HCT116 (cell line): ENCODE measurements around the gene KCNJ16.

Experiments
- CEBPB ChIP-seq: IDR thresholded peaks from 2 replicates; pipeline ENCODE4 v1.6.1; 2012; ENCODE audit warnings: low read depth
- CTCF ChIP-seq, 3 experiments: fragments of 200-600 bp in 1 of 3; sonication (generic) in 1 of 3; IDR thresholded peaks in 2 of 3; conservative IDR thresholded peaks in 1 of 3; 2 replicates each; pipeline ENCODE4 v1.5.1; 2012 to 2017; ENCODE audit warnings: low read depth in 2 of 3, low read length in 2 of 3, antibody characterized with exemption in 1 of 3, borderline replicate concordance in 1 of 3, control low read depth in 1 of 3, mild to moderate bottlenecking in 1 of 3, mixed read lengths in 1 of 3, mixed run types in 1 of 3, moderate library complexity in 1 of 3; ENCODE audit not compliant: insufficient read depth in 1 of 3
- EZH2 ChIP-seq: fragments of 200-600 bp; sonication (generic); IDR thresholded peaks from 2 replicates; pipeline ENCODE4 v1.6.1; 2017; ENCODE audit warnings: antibody characterized with exemption, mixed run types
- EZH2phosphoT487 ChIP-seq: fragments of 200-600 bp; IDR thresholded peaks from 2 replicates; pipeline ENCODE4 v1.6.1; 2018; ENCODE audit warnings: antibody characterized with exemption, borderline replicate concordance
- FOSL1 ChIP-seq: IDR thresholded peaks from 2 replicates; pipeline ENCODE4 v1.6.1; 2012; ENCODE audit warnings: low read depth
- POLR2A ChIP-seq: IDR thresholded peaks from 2 replicates; pipeline ENCODE4 v1.7.0; 2011; ENCODE audit warnings: borderline replicate concordance; ENCODE audit not compliant: insufficient read depth, insufficient read length; ENCODE audit errors: extremely low read depth
- POLR2AphosphoS5 ChIP-seq: IDR thresholded peaks from 2 replicates; pipeline ENCODE4 v1.6.1; 2011; ENCODE audit warnings: mild to moderate bottlenecking, low read depth, low read length, moderate library complexity
- SIN3A ChIP-seq: IDR thresholded peaks from 2 replicates; pipeline ENCODE4 v1.6.1; 2012; ENCODE audit warnings: low read depth
- YY1 ChIP-seq: IDR thresholded peaks from 2 replicates; pipeline ENCODE4 v1.6.1; 2011; ENCODE audit warnings: low read length, low read depth, moderate library complexity, mild to moderate bottlenecking; ENCODE audit not compliant: insufficient replicate concordance; ENCODE audit errors: extremely low read depth
- TF ChIP-seq, protein P1 (sequence below): IDR thresholded peaks from 2 replicates; pipeline ENCODE4 v1.6.1; 2012; ENCODE audit warnings: low read depth

GRCh38 chr17:70159980-70160379 is 85.0 kb downstream of the KCNJ16 start:
- TF ChIP-seq POLR2A (no peak), EZH2phosphoT487 (no peak), YY1 (no peak), CTCF (IDR thresholded peaks at IDR 0.05 in 2 of 3, conservative IDR thresholded peaks at IDR 0.05 in 1 of 3; ENCODE audit: borderline replicate concordance in 1 of 3, insufficient read depth in 1 of 3, low read depth in 2 of 3, low read length in 2 of 3) (no peak), EZH2 (no peak), POLR2AphosphoS5 (no peak), CEBPB (no peak), SIN3A (no peak), FOSL1 (no peak)
- TF ChIP-seq, protein P1, sequence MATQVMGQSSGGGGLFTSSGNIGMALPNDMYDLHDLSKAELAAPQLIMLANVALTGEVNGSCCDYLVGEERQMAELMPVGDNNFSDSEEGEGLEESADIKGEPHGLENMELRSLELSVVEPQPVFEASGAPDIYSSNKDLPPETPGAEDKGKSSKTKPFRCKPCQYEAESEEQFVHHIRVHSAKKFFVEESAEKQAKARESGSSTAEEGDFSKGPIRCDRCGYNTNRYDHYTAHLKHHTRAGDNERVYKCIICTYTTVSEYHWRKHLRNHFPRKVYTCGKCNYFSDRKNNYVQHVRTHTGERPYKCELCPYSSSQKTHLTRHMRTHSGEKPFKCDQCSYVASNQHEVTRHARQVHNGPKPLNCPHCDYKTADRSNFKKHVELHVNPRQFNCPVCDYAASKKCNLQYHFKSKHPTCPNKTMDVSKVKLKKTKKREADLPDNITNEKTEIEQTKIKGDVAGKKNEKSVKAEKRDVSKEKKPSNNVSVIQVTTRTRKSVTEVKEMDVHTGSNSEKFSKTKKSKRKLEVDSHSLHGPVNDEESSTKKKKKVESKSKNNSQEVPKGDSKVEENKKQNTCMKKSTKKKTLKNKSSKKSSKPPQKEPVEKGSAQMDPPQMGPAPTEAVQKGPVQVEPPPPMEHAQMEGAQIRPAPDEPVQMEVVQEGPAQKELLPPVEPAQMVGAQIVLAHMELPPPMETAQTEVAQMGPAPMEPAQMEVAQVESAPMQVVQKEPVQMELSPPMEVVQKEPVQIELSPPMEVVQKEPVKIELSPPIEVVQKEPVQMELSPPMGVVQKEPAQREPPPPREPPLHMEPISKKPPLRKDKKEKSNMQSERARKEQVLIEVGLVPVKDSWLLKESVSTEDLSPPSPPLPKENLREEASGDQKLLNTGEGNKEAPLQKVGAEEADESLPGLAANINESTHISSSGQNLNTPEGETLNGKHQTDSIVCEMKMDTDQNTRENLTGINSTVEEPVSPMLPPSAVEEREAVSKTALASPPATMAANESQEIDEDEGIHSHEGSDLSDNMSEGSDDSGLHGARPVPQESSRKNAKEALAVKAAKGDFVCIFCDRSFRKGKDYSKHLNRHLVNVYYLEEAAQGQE = no peak
